Activated T-helper 1 cell treated with Interleukin-2 at 50 U/mL for 16 hours (primary cell): ENCODE data around the gene YTHDF2.
A peak's percentile ranks its signal among the peaks of the same experiment; 100 is the strongest.
"Not testable (repeated sequence)": the region's sequence is repeated elsewhere in the genome, so short reads cannot be mapped to it uniquely, and the experiment has no call there.

Experiments
- DNase-seq: peaks from one replicate; pipeline ENCODE4 v3.0.0-alpha.2; 2020; ENCODE audit warnings: low read depth

The YTHDF2 gene

DNA sequence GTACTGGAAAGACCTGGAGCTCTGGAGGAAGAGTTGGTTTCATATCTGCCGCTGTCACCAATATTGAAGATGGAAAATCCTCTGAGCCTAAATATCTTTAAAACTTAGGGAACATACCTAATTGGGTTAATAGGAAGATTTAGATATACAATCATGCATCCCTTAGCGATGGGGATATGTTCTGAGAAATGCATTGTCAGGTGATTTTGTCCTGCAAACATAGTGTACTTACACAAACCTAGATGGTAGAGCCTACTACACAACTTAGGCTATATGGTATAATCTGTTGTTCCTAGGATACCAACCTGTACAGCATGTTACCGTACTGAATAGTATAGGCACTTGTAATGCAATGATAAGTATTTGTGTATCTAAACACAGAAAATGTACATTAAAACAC, 22.5 kb downstream of the YTHDF2 start:
- no peak for DNase-seq

- DNase-seq = no peak
These were observed 24.4 kb downstream of the YTHDF2 start for GRCh38 chr1:28761189-28761588.

DNA sequence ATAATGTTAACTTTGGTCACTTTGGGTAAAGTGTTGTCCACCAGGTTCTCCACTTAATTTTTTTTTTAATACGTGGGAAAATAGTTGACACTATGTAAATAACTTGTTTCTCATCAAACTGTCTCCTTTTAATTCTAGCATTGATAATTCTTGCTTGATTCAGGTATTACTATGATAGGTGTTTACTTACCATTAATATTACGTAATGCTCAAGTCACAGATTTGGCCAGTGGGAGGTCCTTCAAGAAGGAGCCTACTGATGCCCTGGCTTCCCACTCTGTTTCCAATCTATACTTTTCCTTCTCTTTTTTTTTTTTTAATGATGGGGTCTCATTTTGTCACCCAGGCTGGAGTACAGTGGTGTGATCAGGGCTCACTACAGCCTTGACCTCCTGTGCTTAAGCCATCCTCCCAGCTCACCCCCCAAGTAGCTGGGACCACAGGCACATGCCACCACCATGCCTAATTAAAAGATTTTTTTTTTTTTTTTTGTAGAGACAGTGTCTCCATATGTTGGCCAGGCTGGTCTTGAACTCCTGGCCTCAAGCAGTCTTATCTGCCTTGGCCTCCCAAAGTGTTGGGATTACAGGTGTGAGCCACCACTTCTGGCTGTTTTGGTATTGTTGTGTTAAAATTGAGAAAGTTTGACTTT, 29.9 kb downstream of the YTHDF2 start:
- DNase-seq = no peak

DNA sequence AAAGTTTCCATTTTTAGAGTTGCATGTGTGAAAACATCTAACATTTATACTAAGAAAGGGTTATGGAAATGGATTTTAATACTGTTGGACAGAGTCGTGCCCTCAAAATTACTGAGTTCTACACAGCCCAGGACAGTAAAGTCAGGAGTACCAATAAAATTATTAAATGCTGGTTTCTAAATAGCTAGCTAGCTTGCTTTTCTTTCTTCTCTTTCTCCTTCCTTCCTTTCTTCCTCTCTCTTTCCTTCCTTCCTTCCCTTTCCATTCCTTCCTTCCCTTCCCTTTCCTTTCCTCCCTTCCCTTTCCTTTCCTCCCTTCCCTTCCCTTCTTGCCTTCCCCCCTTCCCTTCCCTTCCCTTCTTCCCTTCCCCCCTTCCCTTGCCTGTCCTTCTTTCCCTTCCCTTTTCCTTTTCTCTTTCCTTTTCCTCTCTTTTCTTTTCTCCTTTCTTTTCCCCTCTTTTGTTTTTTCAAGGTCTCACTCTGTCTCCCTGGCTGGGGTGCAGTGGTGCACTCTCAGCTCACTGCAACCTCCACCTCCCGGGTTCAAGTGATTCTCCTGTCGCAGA, 33.9 kb downstream of the YTHDF2 start:
- DNase-seq = no peak

DNA sequence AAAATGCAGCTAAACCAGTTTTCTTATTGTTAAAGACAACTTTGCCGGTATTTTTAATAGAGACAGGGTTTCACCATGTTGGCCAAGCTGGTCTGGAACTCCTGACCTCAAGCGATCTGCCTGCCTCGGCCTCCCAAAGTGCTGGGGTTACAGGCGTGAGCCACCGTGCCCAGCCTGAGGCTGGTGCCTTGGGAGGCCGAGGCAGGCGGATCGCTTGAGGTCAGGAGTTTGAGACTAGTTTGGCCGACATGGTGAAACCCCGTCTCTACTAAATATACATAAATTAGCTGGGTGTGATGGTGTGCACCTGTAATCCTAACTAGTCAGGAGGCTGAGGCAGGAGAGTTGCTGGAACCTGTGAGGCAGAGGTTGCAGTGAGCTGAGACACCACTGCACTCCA, 35.2 kb downstream of the YTHDF2 start:
- not testable (repeated sequence) for DNase-seq

DNA sequence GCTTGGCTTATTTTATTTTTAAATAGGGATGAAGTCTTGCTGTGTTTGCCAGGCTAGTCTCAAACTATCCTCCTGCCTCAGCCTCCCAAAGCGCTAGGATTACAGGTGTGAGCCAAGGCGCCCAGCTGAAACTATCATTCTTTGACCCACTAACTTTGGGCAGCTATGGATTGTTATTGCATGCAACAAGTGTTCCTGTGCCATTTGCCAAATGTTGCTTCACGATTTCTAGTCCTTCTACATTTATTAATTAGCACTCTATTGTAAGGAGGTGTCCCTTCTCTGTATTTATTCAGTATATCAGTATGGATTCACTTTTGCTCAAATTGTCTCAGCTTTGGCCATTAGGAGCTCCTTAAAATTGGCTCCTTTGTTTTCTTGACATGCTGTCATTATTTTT, 36.4 kb downstream of the YTHDF2 start:
- DNase-seq = no peak

- peak; percentile 52 for DNase-seq
These were observed 38.6 kb downstream of the YTHDF2 start for GRCh38 chr1:28775121-28775942.

GRCh38 chr1:28776341-28776740, 39.6 kb downstream of the YTHDF2 start:
- no peak for DNase-seq

DNA sequence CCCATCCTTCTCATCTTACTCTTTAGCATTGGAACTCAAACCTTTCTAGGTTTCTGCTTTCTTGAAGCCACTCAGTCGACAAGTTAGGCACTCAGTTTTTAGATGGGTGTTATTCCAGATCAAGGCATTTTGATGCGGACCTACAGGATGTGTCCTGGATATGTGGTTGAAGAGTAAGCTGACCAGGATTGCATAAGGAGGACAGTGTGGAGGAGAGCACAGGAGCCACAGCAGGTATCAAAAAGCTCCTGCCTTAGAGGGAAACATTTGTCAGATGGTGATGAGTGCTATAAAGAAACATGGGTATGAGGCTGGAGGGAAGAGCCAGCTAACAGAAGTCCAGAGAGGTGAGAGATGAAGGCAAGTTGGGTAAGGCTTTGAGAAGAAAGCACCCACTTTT, 41.3 kb downstream of the YTHDF2 start:
- no peak for DNase-seq

DNA sequence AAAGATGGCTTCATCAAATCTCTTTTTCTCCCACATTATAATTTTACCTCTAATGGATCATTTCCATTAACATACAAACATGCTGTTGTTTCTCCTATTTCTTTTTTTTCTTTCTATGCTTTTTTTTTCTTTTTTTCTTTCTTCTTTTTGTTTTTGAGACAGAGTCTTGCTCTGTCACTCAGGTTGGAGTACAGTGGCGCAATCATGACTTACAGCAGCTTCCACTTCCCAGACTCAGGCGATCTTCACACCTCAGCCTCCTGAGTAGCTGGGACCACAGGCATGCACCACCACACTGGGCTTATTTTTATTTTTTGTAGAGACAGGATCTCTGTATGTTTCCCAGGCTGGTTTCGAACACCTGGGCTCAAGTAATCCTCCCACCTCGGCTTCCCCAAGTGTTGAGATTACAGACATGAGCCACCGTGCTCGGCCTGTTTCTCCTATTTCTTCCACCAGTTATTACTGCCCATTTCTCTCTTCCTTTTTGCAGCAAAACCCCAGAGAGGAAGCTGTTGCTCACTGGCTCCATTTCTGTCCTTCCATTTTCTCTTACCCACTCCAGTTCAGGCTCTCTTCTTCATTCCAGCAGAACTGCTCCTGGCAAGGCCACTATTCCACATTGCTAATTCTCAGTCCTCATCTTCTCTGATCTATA, 43.1 kb downstream of the YTHDF2 start:
- no peak for DNase-seq

GRCh38 chr1:28781305-28781704, 44.6 kb downstream of the YTHDF2 start:
- DNase-seq = no peak

DNA sequence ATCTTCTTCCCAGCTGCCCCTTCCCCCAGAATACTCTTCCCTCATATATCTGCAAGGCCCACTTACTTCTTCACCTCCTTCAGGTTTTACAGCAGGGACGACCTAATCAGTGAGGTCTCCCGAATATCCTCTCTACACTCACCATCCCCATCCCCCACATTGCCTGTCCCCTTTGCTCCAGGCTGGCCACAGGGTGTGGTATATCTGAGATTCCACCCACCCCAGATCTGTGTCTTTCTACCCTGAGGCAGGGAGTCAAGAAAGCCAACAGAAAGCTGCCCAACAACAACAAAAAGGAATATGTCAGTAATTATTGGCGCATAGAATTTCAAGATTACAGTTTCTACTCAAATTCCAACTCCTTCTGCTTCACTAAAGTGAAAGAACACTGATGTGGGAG, 45.3 kb downstream of the YTHDF2 start:
- no peak for DNase-seq

GRCh38 chr1:28783363-28783762, 46.6 kb downstream of the YTHDF2 start:
- no peak for DNase-seq

DNA sequence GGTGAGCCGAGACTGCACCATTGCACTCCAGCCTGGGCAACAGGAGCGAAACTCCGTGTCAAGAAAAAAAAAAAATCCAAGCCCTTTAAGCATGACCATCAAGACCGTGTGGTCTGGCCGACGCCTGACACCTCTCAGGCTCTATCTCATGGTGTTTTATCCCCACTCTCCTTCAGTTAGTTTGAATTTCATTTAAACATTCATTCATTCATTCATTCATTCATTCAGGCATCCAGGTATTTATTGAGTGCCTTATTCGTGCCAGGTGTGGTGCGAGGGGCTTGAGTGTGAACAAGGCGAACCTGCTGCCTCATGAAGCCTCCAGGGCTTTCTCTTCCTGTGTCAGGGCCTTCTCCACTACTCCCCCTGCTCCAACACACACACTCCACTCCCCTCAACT, 52.7 kb downstream of the YTHDF2 start:
- no peak for DNase-seq

DNA sequence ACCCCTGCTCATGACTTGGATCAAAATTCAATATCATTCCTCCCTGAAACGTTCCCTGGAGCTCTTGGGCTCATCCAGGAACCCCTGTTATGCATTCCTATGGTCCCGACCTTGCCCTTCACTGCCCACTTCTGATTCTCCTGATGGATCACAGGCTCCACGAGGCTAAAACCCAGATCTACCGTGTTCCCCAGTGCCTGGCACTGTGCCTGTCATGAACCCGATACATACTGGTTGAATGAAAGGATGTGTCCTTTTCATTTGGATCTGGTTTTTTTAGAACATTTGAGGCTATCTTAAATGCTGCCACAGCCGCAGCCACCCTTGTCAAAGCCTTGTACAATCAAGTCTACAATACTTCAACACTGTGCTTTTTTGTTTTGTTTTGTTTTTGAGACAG, 53.1 kb downstream of the YTHDF2 start:
- no peak for DNase-seq

GRCh38 chr1:28790377-28791035, 53.8 kb downstream of the YTHDF2 start:
- DNase-seq = no peak

- DNase-seq = not testable (repeated sequence)
These were observed 55.2 kb downstream of the YTHDF2 start for GRCh38 chr1:28791929-28792328.

DNA sequence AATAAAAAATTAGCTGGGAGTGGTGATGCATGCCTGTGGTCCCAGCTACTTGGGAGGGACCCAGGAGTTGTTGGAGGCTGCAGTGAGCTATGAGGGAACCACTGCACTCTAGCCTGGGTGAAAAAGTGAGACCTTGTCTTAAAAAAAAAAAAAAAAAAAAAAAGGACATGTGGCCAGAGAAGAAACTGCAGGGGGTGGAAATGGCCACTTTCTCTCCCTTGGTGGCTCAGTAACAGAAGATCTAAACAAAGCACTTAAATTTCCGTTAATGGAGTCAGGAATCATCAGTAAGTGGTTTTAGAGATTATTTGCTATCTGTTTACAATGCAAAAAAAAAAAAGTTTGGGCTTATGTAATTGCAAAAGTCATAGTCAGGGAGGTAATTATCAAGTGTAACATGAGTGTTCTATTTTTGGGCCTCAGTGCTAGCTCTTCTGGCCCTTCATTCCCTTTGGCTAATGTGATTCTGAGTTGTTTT, 55.9 kb downstream of the YTHDF2 start:
- DNase-seq = no peak

DNA sequence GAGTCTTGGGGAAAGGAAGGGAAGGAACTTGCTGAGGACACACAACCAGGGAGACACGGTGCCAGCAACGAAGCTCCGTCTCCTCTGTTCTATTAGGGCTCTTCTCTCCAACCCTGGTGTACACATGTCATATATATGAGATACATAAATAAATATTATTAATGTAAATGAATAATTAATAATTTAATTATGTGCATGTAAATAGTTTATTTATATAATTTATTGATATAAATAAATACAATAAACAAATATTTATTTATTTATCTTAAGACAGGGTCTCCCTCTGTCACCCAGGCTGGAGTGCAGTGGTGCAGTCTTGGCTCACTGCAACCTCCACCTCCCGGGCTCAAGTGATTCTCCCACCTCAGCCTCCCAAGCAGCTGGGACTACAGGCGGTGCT, 57.8 kb downstream of the YTHDF2 start:
- not testable (repeated sequence) for DNase-seq

GRCh38 chr1:28796352-28797211, 59.8 kb downstream of the YTHDF2 start:
- DNase-seq = no peak

- no peak for DNase-seq
These were observed 63.6 kb downstream of the YTHDF2 start for GRCh38 chr1:28800324-28800723.
